Measurements from ENCODE around the gene VWA3A.

GRCh38 chr16:22188267-22188594 lies 95.9 kb downstream of the VWA3A start:
- no peak for TF ChIP-seq EZH2 (IDR thresholded peaks at IDR 0.05; ENCODE audit: low read length, missing control alignments)
- TF ChIP-seq CTCF (conservative IDR thresholded peaks at IDR 0.05 in 1 of 2, IDR thresholded peaks at IDR 0.05 in 1 of 2; ENCODE audit: low read depth in 1 of 2, low read length in 2 of 2), result no peak
